A673 (cell line): ENCODE data around the gene KCTD20. TPM values are rescaled to one million over a fixed set of nuclear protein-coding genes. Genes with fewer than 3 reads are reported as not detected.
A peak's percentile ranks its signal among the peaks of the same experiment; 100 is the strongest.

Source experiments
- Bru-seq: library from RNA; stranded (reverse); fragments of 400-500 nt; gene quantifications from one replicate; lab custom pipeline; 2021; lab: Mats Ljungman, UMichigan
- BruChase-seq, 2 experiments: library from RNA; stranded (reverse); fragments of 400-500 nt; gene quantifications; one replicate each; lab custom pipeline; 2021; lab: Mats Ljungman, UMichigan
- BruUV-seq: library from RNA; stranded (reverse); fragments of 400-500 nt; replicated peaks from 2 replicates; lab custom pipeline; 2021; lab: Mats Ljungman, UMichigan
- CTCF ChIA-PET: fragments of 300-600 bp; sonication (Branson Sonifier 250); formaldehyde crosslinking; loops from one replicate; lab custom pipeline; 2022; ENCODE audit warnings: antibody characterized with exemption; lab: Charles Lee
- POLR2A ChIA-PET: fragments of 300-600 bp; sonication (Branson Sonifier 250); formaldehyde crosslinking; loops from one replicate; lab custom pipeline; 2022; ENCODE audit warnings: antibody characterized with exemption; ENCODE audit not compliant: low non-redundant PET; lab: Charles Lee
- DNase-seq: peaks from one replicate; pipeline ENCODE4 v3.0.0-alpha.2; 2015; ENCODE audit warnings: low spot score
- H3K27ac ChIP-seq: fragments of 200-600 bp; sonication (generic); 2 replicates; pipeline ENCODE4 v1.5.1; 2016; ENCODE audit warnings: mixed run types, low read depth, mild to moderate bottlenecking, mixed read lengths, antibody characterized with exemption, low read length; ENCODE audit not compliant: poor library complexity, severe bottlenecking
- H3K27me3 ChIP-seq: fragments of 200-600 bp; sonication (generic); replicated peaks from 2 replicates; pipeline ENCODE4 v1.6.1; 2017; ENCODE audit warnings: mixed run types, low read depth, mild to moderate bottlenecking, mixed read lengths, antibody characterized with exemption, low read length; ENCODE audit not compliant: insufficient read depth, poor library complexity
- H3K36me3 ChIP-seq: fragments of 200-600 bp; sonication (generic); 2 replicates; pipeline ENCODE4 v1.6.1; 2016; ENCODE audit warnings: mixed run types, mild to moderate bottlenecking, mixed read lengths, antibody characterized with exemption, low read length; ENCODE audit not compliant: insufficient read depth, poor library complexity, severe bottlenecking
- H3K4me1 ChIP-seq: fragments of 200-600 bp; sonication (generic); 2 replicates; pipeline ENCODE4 v1.6.1; 2017; ENCODE audit warnings: mixed run types, mild to moderate bottlenecking, mixed read lengths, antibody characterized with exemption, low read length; ENCODE audit not compliant: insufficient read depth, poor library complexity, severe bottlenecking
- H3K4me3 ChIP-seq: fragments of 200-600 bp; sonication (generic); 2 replicates; pipeline ENCODE4 v1.5.1; 2016; ENCODE audit warnings: low read depth, mixed run types, mild to moderate bottlenecking, mixed read lengths, low read length; ENCODE audit not compliant: poor library complexity, severe bottlenecking
- H3K9me3 ChIP-seq: fragments of 200-600 bp; sonication (generic); 2 replicates; pipeline ENCODE4 v1.6.1; 2016; ENCODE audit warnings: mixed run types, low read depth, mild to moderate bottlenecking, mixed read lengths, antibody characterized with exemption, low read length; ENCODE audit not compliant: poor library complexity, severe bottlenecking
- CTCF ChIP-seq: fragments of 300-800, 200-600 bp; sonication (generic); conservative IDR thresholded peaks from 2 replicates; pipeline ENCODE4 v1.5.1; 2017; ENCODE audit warnings: low read depth, mild to moderate bottlenecking, antibody characterized with exemption, low read length, moderate library complexity, mixed read lengths
- EZH2 ChIP-seq: fragments of 200-600 bp; sonication (generic); IDR thresholded peaks from 2 replicates; pipeline ENCODE4 v1.6.1; 2017; ENCODE audit warnings: borderline replicate concordance, low read depth, mild to moderate bottlenecking, mixed read lengths, antibody characterized with exemption, low read length; ENCODE audit not compliant: poor library complexity, severe bottlenecking
- intact Hi-C: fragments of 100-400 bp; cut with micrococcal nuclease; formaldehyde crosslinking; loops from one replicate; pipeline ENCODE4 v1.10.0; 2022; ENCODE audit not compliant: unreplicated experiment
- long read RNA-seq: library from polyadenylated mRNA; stranded (forward); transcript quantifications from one replicate; pipeline ENCODE4 v2.0.0, GENCODE V29; 2022
- total RNA-seq: library from RNA; stranded (reverse); gene quantifications from 2 replicates; pipeline ENCODE4 v1.2.3, GENCODE V29; 2021

KCTD20 gene
- total RNA-seq (69.7 and 72.6 TPM in 2 replicates), Bru-seq, nascent RNA (percentile 87 among the genes with signal in this experiment), BruChase-seq, experiment 1, labeled RNA remaining after a 2-hour chase (percentile 93 among the genes with signal in this experiment), BruChase-seq, experiment 2, labeled RNA remaining after a 6-hour chase (percentile 96 among the genes with signal in this experiment)
- long read RNA-seq, full-length matches to known transcripts: 65 of 123 reads
- long read RNA-seq, partial matches to known transcripts: 44 of 123 reads
- long read RNA-seq, other reads (novel, unspliced or antisense): 14 of 123 reads

GRCh38 chr6:36442671-36443470 lies at the start of gene KCTD20, which contains the start of gene PXT1:
KCTD20 (plus strand) TSS chr6:36443000; CDS start chr6:36470098, 27,098 bp downstream.
PXT1 (minus strand) TSS chr6:36442854; CDS start chr6:36426082, 16,772 bp downstream.
- no peaks in the 10 kb centered on the region for H3K27me3 ChIP-seq
- POLR2A ChIA-PET: interaction anchor here (0.6 kb wide), 1 partner anchor 35 kb away, joined by 15 read pairs; no protein-coding TSS in a partner anchor
- no peak for TF ChIP-seq EZH2
- no peak for TF ChIP-seq CTCF
- CTCF ChIA-PET: no interaction called here
- peak; percentile 95 for DNase-seq
- intact Hi-C loops: loop anchor here (5.0 to 10.0 kb wide), 2 partner anchors 102 to 154 kb away; partner anchors contain the start of gene STK38
- H3K4me1 ChIP-seq: peaks cover 36% of the 10 kb centered on the region
- BruUV-seq: no TSS peak
- H3K36me3 ChIP-seq: peaks cover 6% of the 10 kb centered on the region
- H3K27ac ChIP-seq: peak within 1 kb of the TSS; percentile 95
- H3K9me3 ChIP-seq: no peaks in the 10 kb centered on the region
- peak within 1 kb of the TSS; percentile 83 for H3K4me3 ChIP-seq

- Histone ChIP-seq H3K4me1 (no peaks in the 10 kb centered on the region), H3K27ac (no peak overlapping the region), H3K4me3 (no peak overlapping the region), H3K27me3 (no peaks in the 10 kb centered on the region), H3K9me3 (no peaks in the 10 kb centered on the region), H3K36me3 (no peaks in the 10 kb centered on the region)
- ChIA-PET POLR2A (no interaction called here), CTCF (no interaction called here)
- no peak for TF ChIP-seq EZH2
- TF ChIP-seq CTCF: no peak
- DNase-seq: no peak
- BruUV-seq: no TSS peak
- intact Hi-C loops: no loop called here
These were observed 42.8 kb upstream of the KCTD20 start for GRCh38 chr6:36399970-36400369.

- no TSS peak for BruUV-seq
- no peaks in the 10 kb centered on the region for H3K27me3 ChIP-seq
- no peak for DNase-seq
- ChIA-PET POLR2A (no interaction called here), CTCF (no interaction called here)
- no peaks in the 10 kb centered on the region for H3K4me1 ChIP-seq
- H3K9me3 ChIP-seq: no peaks in the 10 kb centered on the region
- no peaks in the 10 kb centered on the region for H3K36me3 ChIP-seq
- intact Hi-C loops: no loop called here
- TF ChIP-seq CTCF (no peak), EZH2 (no peak)
- no peak overlapping the region for H3K4me3 ChIP-seq
- H3K27ac ChIP-seq: no peak overlapping the region
These were observed 40.3 kb upstream of the KCTD20 start for GRCh38 chr6:36402481-36402880.
